HG03432 (cell line): ENCODE data around the gene SLC1A3.
"Not testable (repeated sequence)": the region's sequence is repeated elsewhere in the genome, so short reads cannot be mapped to it uniquely, and the experiment has no call there.

Experiments
- ATAC-seq: cut with Tn5 transposase; IDR thresholded peaks from one replicate; pipeline ENCODE4 v1.9.1; 2021; ENCODE audit warnings: mild to moderate bottlenecking, moderate library complexity; ENCODE audit not compliant: unreplicated experiment

SLC1A3 gene

GRCh38 chr5:36606428-36607113 is at the start of gene SLC1A3:
Gene SLC1A3 (plus strand): TSS chr5:36606606. CDS start chr5:36608424, 1,818 bp downstream.
- ATAC-seq = peak; percentile 92

GRCh38 chr5:36558641-36559040 is 47.8 kb upstream of the SLC1A3 start:
- ATAC-seq = no peak

GRCh38 chr5:36561601-36562000 is 44.8 kb upstream of the SLC1A3 start:
- no peak for ATAC-seq

GRCh38 chr5:36569491-36569890 is 36.9 kb upstream of the SLC1A3 start:
- no peak for ATAC-seq

GRCh38 chr5:36570301-36571095 is 35.9 kb upstream of the SLC1A3 start:
- ATAC-seq = no peak

GRCh38 chr5:36571401-36572042 is 34.9 kb upstream of the SLC1A3 start:
- ATAC-seq = no peak

- ATAC-seq = no peak
Observed at GRCh38 chr5:36573438-36573837, 33.0 kb upstream of the SLC1A3 start.

GRCh38 chr5:36575361-36575781 is 31.0 kb upstream of the SLC1A3 start:
- no peak for ATAC-seq

GRCh38 chr5:36576721-36577120 is 29.7 kb upstream of the SLC1A3 start:
- no peak for ATAC-seq

GRCh38 chr5:36579858-36580257 is 26.5 kb upstream of the SLC1A3 start:
- ATAC-seq = not testable (repeated sequence)

GRCh38 chr5:36581070-36581469 is 25.3 kb upstream of the SLC1A3 start:
- no peak for ATAC-seq

- ATAC-seq = no peak
Observed at GRCh38 chr5:36584009-36584875, 22.2 kb upstream of the SLC1A3 start.

GRCh38 chr5:36585701-36586100 is 20.7 kb upstream of the SLC1A3 start:
- ATAC-seq = no peak

- no peak for ATAC-seq
Observed at GRCh38 chr5:36587354-36587753, 19.1 kb upstream of the SLC1A3 start.

- not testable (repeated sequence) for ATAC-seq
Observed at GRCh38 chr5:36589735-36590134, 16.7 kb upstream of the SLC1A3 start.

GRCh38 chr5:36590513-36591286 is 15.7 kb upstream of the SLC1A3 start:
- no peak for ATAC-seq

- no peak for ATAC-seq
Observed at GRCh38 chr5:36593867-36594266, 12.5 kb upstream of the SLC1A3 start.

GRCh38 chr5:36596247-36596646 is 10.2 kb upstream of the SLC1A3 start:
- no peak for ATAC-seq

GRCh38 chr5:36596756-36597155 is 9.7 kb upstream of the SLC1A3 start:
- ATAC-seq = no peak

- no peak for ATAC-seq
Observed at GRCh38 chr5:36598045-36598444, 8.4 kb upstream of the SLC1A3 start.
